K562 (cell line): ENCODE data around the gene OST4. TPM values are rescaled to one million over a fixed set of nuclear protein-coding genes. Genes with fewer than 3 reads are reported as not detected.

Experiments
- ATF7 ChIP-seq: fragments of 450-650 bp; IDR thresholded peaks from 2 replicates; pipeline ENCODE4 v1.7.1; 2014; ENCODE audit warnings: mild to moderate bottlenecking, moderate library complexity
- CBX5 ChIP-seq: IDR thresholded peaks from 2 replicates; pipeline ENCODE4 v1.6.1; 2014; ENCODE audit warnings: low read depth, borderline replicate concordance
- ELF1 ChIP-seq: fragments of 200-800 bp; sonication (Bioruptor generic); IDR thresholded peaks from 2 replicates; pipeline ENCODE4 v1.6.1; 2016; ENCODE audit warnings: missing genetic modification characterization, missing compliant biosample characterization
- FOSL1 ChIP-seq: fragments of 200-800 bp; sonication (Bioruptor generic); conservative IDR thresholded peaks from 2 replicates; pipeline ENCODE4 v1.6.1; 2016; ENCODE audit warnings: missing genetic modification characterization, missing compliant biosample characterization
- FOXA1 ChIP-seq: fragments of 450-650 bp; IDR thresholded peaks from 2 replicates; pipeline ENCODE4 v1.6.1; 2016; ENCODE audit warnings: mild to moderate bottlenecking, borderline replicate concordance
- FOXK1 ChIP-seq: sonication (generic); formaldehyde crosslinking; IDR thresholded peaks from 2 replicates; pipeline ENCODE4 v1.8.0; 2022; ENCODE audit warnings: missing genetic modification reagents, mild to moderate bottlenecking, borderline replicate concordance
- GABPB2 ChIP-seq: fragments of 250-450 bp; sonication (Bioruptor Pico); conservative IDR thresholded peaks from 2 replicates; pipeline ENCODE4 v1.5.1; 2021; ENCODE audit warnings: mild to moderate bottlenecking
- HBP1 ChIP-seq: fragments of 450-650 bp; formaldehyde crosslinking; IDR thresholded peaks from 2 replicates; pipeline ENCODE4 v1.4.0; 2022; ENCODE audit warnings: missing genetic modification characterization
- MTF1 ChIP-seq: fragments of 250-450 bp; sonication (Bioruptor Pico); IDR thresholded peaks from 2 replicates; pipeline ENCODE4 v1.9.0; 2021; ENCODE audit warnings: moderate library complexity, mild to moderate bottlenecking, inconsistent platforms, borderline replicate concordance
- NCOA4 ChIP-seq: fragments of 450-650 bp; IDR thresholded peaks from 2 replicates; pipeline ENCODE4 v1.6.1; 2018; ENCODE audit warnings: mild to moderate bottlenecking; ENCODE audit not compliant: partially characterized antibody
- NFATC3 ChIP-seq: fragments of 450-650 bp; IDR thresholded peaks from 2 replicates; pipeline ENCODE4 v1.6.1; 2017; ENCODE audit warnings: mild to moderate bottlenecking
- NR3C1 ChIP-seq: sonication (generic); formaldehyde crosslinking; IDR thresholded peaks from 2 replicates; pipeline ENCODE4 v1.8.1; 2022; ENCODE audit warnings: missing genetic modification reagents
- PHF20 ChIP-seq: fragments of 450-650 bp; IDR thresholded peaks from 2 replicates; pipeline ENCODE4 v1.6.1; 2018; ENCODE audit not compliant: partially characterized antibody
- RNF2 ChIP-seq: sonication (generic); IDR thresholded peaks from 2 replicates; pipeline ENCODE4 v1.6.1; 2016
- SAFB ChIP-seq: fragments of 200-400 bp; formaldehyde crosslinking; IDR thresholded peaks from 2 replicates; pipeline ENCODE4 v1.6.1; 2017; ENCODE audit warnings: low read depth, low read length, borderline replicate concordance
- SMAD2 ChIP-seq: fragments of 150-350 bp; IDR thresholded peaks from 2 replicates; pipeline ENCODE4 v1.6.1; 2014; ENCODE audit warnings: low read depth, mild to moderate bottlenecking, low read length
- TBL1XR1 ChIP-seq, 2 experiments: IDR thresholded peaks; 2 replicates each; pipeline ENCODE4 v1.6.1; 2012; ENCODE audit warnings: improper control_type of control experiment in 2 of 2, low read length in 2 of 2, mild to moderate bottlenecking in 1 of 2
- TCF3 ChIP-seq: sonication (generic); formaldehyde crosslinking; IDR thresholded peaks from 2 replicates; pipeline ENCODE4 v1.4.0; 2020; ENCODE audit warnings: mild to moderate bottlenecking, missing genetic modification reagents
- TCFL5 ChIP-seq: fragments of 250-450 bp; sonication (Bioruptor Pico); conservative IDR thresholded peaks from 2 replicates; pipeline ENCODE4 v1.6.1; 2021; ENCODE audit warnings: mild to moderate bottlenecking, moderate library complexity, matching md5 sums
- TEAD1 ChIP-seq, 2 experiments: fragments of 450-650 bp in 1 of 2; sonication (generic) in 1 of 2; formaldehyde crosslinking; IDR thresholded peaks; 2 replicates each; pipeline versions ENCODE4 v1.4.0 to v1.8.0; 2020 to 2022; ENCODE audit warnings: mild to moderate bottlenecking in 2 of 2, missing genetic modification reagents in 1 of 2
- TEAD4 ChIP-seq, 2 experiments: sonication (generic) in 1 of 2; formaldehyde crosslinking in 1 of 2; IDR thresholded peaks; 2 replicates each; pipeline versions ENCODE4 v1.6.1 to v1.8.0; 2012 to 2022; ENCODE audit warnings: borderline replicate concordance in 1 of 2, inconsistent platforms in 1 of 2, low read length in 1 of 2, mild to moderate bottlenecking in 1 of 2, missing genetic modification reagents in 1 of 2
- ZEB2 ChIP-seq: fragments of 450-650 bp; IDR thresholded peaks from 2 replicates; pipeline ENCODE4 v1.6.1; 2016
- ZFP91 ChIP-seq: sonication (generic); formaldehyde crosslinking; IDR thresholded peaks from 2 replicates; pipeline ENCODE4 v1.8.0; 2022; ENCODE audit warnings: mild to moderate bottlenecking, missing genetic modification reagents
- ZNF561 ChIP-seq: fragments of 450-650 bp; formaldehyde crosslinking; conservative IDR thresholded peaks from 2 replicates; pipeline ENCODE4 v1.4.0; 2020; ENCODE audit warnings: mild to moderate bottlenecking, moderate library complexity
- ZNF778 ChIP-seq: fragments of 450-650 bp; formaldehyde crosslinking; IDR thresholded peaks from 2 replicates; pipeline ENCODE4 v1.4.0; 2020; ENCODE audit warnings: mild to moderate bottlenecking, moderate library complexity
- polyA plus RNA-seq, 8 experiments: library from polyadenylated mRNA; depleted of rRNA in 4 of 8; stranded (reverse) in 5 of 8; unstranded in 3 of 8; fragments of >200 nt; fragmentation: Nextera tagmentation in 2 of 8; fragmentation: Illumina TruSeq in 1 of 8; extraction: Ambion mirVana in 2 of 8; extraction: Trizol in 1 of 8; gene quantifications; 2 replicates each; pipeline versions ENCODE4 v1.2.1 to v1.2.3, GENCODE V29; 2011 to 2014; ENCODE audit warnings: inconsistent platforms in 1 of 8, missing spikeins in 1 of 8
- total RNA-seq, 7 experiments: library from RNA; depleted of rRNA in 6 of 7; stranded (reverse); fragments of >200 nt in 6 of 7; fragmentation: Illumina TruSeq in 2 of 7; extraction: Trizol in 2 of 7; gene quantifications; 2 replicates each; pipeline versions ENCODE4 v1.2.1 to v1.2.3, GENCODE V29; 2011 to 2021; ENCODE audit warnings: low replicate concordance in 1 of 7
- TF ChIP-seq, protein P1 (sequence below), 2 experiments: fragments of 450-650 bp; conservative IDR thresholded peaks; 2 replicates each; pipeline ENCODE4 v1.6.1; 2017; ENCODE audit warnings: mild to moderate bottlenecking in 2 of 2, moderate library complexity in 2 of 2

Gene OST4
- total and polyA plus RNA-seq, 9 of the 15 experiments (the other 6 are each of a cell fraction or from before 2014, with no cell fraction given): 186 to 1,155 (median 355) TPM

GRCh38 chr2:27071277-27071989 lies at the start of gene OST4 (continued):
- TF ChIP-seq ZEB2 (no peak), NCOA4 (no peak), NFATC3 (no peak), ZNF778 (CRISPR knock-in tag) (no peak), FOSL1 (tag) (peak; percentile 56), FOXK1 (CRISPR knock-in tag) (peak; percentile 50; the same call in 1 of the 2 replicates), RNF2 (no peak), NR3C1 (CRISPR knock-in tag) (no peak), HBP1 (CRISPR knock-in tag) (no peak), TEAD4 (IDR thresholded peaks at IDR 0.05; ENCODE audit: low read length) (no peak), TEAD4 (CRISPR knock-in tag; IDR thresholded peaks at IDR 0.05; ENCODE audit: borderline replicate concordance) (no peak), TCFL5 (no peak), ZFP91 (CRISPR knock-in tag) (no peak), TEAD1 (CRISPR knock-in tag; IDR thresholded peaks at IDR 0.05) (peak in 1 of 2 experiments; percentile 59; a peak in 1 of 4 replicates), TBL1XR1 (IDR thresholded peaks at IDR 0.05; ENCODE audit: low read length in 2 of 2) (0 out of 4 replicates have a peak, but pooled peaks have one; percentile 4 to 17), SMAD2 (no peak), GABPB2 (CRISPR knock-in tag) (no peak), CBX5 (no peak), ELF1 (no peak), MTF1 (no peak), PHF20 (peak; percentile 59), ATF7 (peak; percentile 78; the same call in 1 of the 2 replicates), ZNF561 (CRISPR knock-in tag) (no peak), FOXA1 (no peak), SAFB (0 out of 2 replicates have a peak, but pooled peaks have one; percentile 69), TCF3 (no peak)
- TF ChIP-seq, protein P1, sequence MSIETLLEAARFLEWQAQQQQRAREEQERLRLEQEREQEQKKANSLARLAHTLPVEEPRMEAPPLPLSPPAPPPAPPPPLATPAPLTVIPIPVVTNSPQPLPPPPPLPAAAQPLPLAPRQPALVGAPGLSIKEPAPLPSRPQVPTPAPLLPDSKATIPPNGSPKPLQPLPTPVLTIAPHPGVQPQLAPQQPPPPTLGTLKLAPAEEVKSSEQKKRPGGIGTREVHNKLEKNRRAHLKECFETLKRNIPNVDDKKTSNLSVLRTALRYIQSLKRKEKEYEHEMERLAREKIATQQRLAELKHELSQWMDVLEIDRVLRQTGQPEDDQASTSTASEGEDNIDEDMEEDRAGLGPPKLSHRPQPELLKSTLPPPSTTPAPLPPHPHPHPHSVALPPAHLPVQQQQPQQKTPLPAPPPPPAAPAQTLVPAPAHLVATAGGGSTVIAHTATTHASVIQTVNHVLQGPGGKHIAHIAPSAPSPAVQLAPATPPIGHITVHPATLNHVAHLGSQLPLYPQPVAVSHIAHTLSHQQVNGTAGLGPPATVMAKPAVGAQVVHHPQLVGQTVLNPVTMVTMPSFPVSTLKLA (conservative IDR thresholded peaks at IDR 0.05): peak; percentile 67 to 88; a peak in 3 of 4 replicates
